NCI-H146 (cell line): ENCODE measurements around the gene LINS1.

Experiments used
- DNase-seq: peaks from one replicate; lab custom pipeline; 2025; lab: John Stamatoyannopoulos, UW

The LINS1 gene

DNA sequence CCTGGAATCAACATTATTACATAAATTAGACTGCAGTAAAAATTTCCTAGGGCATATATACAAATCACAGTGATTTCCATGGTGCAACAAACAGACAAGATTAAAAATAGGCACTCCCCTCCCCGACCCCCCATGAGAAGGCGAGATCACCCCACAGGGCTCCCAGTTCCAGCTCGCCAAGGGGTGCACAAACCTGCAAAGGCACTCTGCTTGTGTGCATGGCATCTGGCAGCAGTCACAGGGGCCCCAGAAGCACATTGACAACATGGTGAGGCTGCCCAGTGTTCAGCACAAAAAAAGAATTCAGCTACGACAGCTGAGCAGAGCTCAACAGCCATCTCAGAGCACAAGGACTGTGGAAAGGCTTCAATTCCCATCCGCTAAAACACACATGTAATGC, 54.0 kb downstream of the LINS1 start:
- DNase-seq = no peak

DNA sequence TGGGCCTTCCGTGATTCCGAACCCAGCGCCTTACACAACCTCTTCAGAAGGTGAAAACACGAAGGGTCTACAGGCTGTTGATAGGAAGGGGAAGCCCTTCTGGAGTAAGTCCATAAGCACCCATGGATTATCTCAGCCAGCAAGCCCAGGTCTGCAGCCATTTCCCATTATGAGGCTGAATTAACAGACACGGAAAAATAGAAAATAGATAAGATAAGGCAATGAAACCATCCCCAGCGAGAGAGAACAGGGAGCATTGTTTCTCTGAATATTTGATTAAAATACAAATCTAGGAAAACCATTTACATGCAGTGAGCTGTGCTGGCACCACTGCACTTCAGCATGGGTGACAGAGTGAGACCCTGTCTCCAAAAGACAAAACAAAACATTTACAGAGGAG, 57.0 kb downstream of the LINS1 start:
- DNase-seq = no peak

DNA sequence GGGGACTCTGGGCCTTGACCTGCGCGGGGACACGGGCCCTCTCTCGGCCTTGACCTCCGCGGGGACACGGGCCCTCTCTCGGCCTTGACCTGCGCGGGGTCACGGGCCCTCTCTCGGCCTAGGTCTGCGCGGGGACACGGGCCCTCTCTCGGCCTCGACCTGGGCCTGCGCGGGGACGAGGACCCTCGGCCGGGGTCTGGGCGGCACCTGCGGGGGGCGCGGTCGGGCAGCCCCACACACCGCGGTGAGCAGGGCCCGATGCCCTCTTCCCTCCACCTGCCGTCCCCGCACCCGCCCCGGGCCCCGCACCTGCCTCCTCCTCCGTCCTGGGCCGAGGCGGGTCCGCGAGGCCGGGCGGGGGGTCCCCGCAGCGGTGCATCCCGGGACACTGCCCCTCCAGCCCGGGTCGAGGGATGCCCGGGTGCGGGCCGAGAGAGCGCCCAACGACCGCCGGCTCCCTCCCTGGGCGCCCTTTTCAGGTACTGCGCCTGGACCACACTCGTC, 57.6 kb downstream of the LINS1 start:
- no peak for DNase-seq

GRCh38 chr15:100542290-100542689, 59.7 kb downstream of the LINS1 start:
- no peak for DNase-seq

DNA sequence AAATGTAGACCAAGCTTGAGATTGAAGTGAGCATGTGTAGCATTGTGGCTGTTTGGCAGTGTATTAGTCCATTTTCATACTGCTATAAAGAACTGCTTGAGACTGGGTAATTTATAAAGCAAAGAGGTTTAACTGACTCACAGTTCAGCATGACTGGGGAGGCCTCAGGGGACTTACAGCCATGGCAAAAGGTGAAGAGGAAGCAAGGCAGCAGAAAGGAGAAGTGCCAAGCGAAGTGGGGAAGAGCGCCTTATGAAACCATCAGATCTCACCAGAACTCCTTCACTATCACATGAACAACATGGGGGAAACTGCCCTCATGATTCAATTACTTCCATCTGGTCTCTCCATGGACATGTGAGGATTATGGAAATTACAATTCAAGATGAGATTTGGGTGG, 64.7 kb downstream of the LINS1 start:
- DNase-seq = no peak

- DNase-seq = no peak
These were observed 65.3 kb downstream of the LINS1 start for GRCh38 chr15:100536733-100537132.

DNA sequence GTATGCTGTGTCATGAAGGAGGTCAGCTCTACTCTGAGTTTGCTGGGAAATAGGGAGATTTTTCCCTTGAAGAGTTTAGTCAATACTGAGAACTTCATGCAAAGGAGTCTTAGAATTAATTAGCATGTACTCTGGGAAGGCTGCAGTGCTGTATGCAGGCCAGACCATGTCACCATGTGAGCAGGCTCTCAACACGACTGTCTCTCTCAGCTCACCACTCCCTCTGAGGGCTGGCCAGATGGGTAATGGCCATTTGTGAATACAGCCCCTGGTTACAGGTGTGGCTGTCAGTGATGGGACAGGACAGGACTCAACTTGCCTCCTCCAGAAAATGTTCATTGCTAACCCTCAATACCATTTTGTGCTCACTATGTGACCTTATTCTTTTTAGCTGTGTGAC, 68.1 kb downstream of the LINS1 start:
- no peak for DNase-seq

DNA sequence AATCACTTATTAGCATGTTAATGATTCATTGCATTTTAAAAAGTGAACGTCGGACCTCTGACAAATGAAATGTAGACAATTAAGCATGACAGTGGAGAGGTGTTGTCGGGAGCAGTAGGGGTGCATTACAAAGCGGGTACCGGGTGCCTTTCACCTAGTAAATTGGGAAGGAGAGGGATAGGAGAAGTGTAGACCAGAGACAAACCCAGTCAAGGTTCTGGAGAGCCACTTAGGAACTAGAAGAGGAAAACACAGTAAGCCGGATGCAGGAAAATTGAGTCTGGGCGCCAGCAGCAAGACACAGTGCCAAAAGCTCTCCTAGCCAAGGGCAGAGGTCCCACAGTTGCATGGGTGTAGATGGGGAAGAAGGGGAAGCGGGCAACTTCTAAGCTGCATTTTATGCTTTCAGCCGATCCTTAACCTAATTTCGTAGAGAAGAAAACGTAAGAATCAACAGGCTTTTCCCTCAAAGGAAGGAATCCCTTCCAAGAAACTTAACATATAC, 70.1 kb downstream of the LINS1 start:
- DNase-seq = no peak

GRCh38 chr15:100531204-100531603, 70.8 kb downstream of the LINS1 start:
- no peak for DNase-seq

- no peak for DNase-seq
These were observed 72.4 kb downstream of the LINS1 start for GRCh38 chr15:100529556-100529955.

GRCh38 chr15:100528833-100529428, 73.1 kb downstream of the LINS1 start, which contains the start of gene CERS3:
TSS of gene CERS3 (minus strand) at chr15:100528950. CDS start at chr15:100501849, 27,101 bp downstream.
- no peak for DNase-seq

DNA sequence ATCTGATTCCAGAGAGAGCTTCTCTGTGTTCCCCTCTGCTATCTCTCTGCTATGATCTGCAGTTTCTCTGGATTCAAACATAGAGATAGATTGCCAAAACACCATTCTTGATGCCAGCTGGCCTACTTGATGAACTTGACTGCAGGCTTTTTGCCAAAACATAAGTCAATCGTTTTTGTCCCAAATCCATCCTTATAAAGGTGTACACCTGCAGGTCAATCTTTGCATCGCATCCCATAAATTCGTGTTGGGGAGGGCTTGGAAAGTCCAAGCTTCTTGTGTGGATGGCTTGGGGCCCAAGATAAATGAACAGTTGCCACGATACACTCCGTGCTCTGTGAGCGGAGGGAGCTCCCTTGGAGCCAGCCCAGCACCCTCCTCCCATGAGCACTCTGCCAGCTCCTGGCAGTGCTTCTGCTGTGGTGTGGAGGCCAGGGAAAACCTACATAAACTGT, 75.9 kb downstream of the LINS1 start:
- no peak for DNase-seq

GRCh38 chr15:100525436-100525835, 76.5 kb downstream of the LINS1 start:
- no peak for DNase-seq

DNA sequence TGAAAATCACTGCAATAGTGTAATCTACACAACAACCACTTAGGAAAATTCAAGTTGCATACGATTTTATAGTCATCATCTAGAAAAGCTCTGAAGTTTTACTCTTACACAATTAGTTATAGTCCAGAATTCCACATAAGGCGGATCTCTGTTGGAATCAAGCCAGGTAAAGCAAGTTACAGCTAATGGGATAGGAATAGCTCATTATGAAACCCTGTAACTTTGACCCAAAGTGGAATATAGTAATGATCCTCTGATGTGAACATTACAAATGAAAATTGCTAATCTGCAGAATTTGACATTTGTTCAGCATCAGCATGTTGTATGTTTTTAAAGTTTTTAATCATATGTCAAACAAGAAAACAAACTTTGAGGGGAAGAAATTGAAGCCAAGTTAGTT, 77.7 kb downstream of the LINS1 start:
- DNase-seq = no peak

GRCh38 chr15:100521907-100522306, 80.1 kb downstream of the LINS1 start:
- DNase-seq = no peak

DNA sequence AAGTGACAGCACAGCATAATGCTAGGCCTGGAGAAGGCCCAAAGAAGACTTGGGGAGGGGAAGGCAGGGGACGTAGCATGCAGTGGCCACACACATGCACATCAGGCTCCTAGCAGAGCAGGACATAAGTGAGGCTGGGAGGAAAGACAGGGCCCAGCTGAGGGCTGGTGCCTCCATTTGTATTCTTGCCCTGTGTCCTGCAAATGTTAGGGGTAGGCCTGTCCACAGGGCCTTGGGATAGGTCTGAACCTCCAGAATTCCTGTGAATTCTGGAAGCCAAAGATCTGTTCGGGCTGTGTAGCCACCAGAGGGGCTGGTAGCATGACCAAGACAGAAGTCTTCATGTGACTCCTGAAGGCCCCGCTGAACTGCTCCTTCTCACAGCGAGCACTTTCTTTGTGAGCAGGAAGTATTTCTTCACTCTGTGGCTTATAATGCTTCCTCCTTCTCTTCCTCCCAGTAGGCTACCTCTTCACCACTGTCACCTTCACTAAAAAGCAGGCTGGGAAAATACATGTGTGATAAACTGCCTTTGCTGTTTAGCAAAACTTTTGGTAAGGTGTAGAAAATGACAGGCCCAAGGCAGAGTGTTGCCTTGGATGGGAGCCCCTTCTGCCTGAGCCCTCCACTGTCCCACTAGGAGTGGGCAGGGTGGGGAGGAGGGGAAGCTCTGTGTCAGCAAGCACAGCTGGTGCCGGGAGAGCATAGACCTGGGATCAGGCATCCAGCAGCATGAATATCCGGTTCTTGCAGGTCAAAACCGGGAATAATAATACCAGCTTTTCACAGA, 81.7 kb downstream of the LINS1 start:
- no peak for DNase-seq

- DNase-seq = no peak
These were observed 84.1 kb downstream of the LINS1 start for GRCh38 chr15:100517846-100518245.
